ENCODE results near the gene DNAH9.

Gene DNAH9

GRCh38 chr17:11803231-11803969 lies 205.1 kb downstream of the DNAH9 start:
- DNase-seq (ENCODE audit: insufficient read length, low spot score) (no peak), FAIRE-seq (no peak)
- no peak for TF ChIP-seq SPI1 (IDR thresholded peaks at IDR 0.05; ENCODE audit: low read depth, low read length)
- no peak for TF ChIP-seq PAX5 (IDR thresholded peaks at IDR 0.05; ENCODE audit: insufficient read depth, low read length, severe bottlenecking)
- TF ChIP-seq POLR2A (IDR thresholded peaks at IDR 0.05; ENCODE audit: low read depth, low read length) = no peak
- TF ChIP-seq TAF1 (IDR thresholded peaks at IDR 0.05; ENCODE audit: low read depth, low read length) = no peak
- no peak for TF ChIP-seq POU2F2 (IDR thresholded peaks at IDR 0.05; ENCODE audit: low read depth, low read length)
- no peak for TF ChIP-seq POLR2AphosphoS5 (IDR thresholded peaks at IDR 0.05; ENCODE audit: low read depth, low read length)

- FAIRE-seq (no peak), DNase-seq (ENCODE audit: insufficient read length, low spot score) (no peak)
- TF ChIP-seq PAX5 (IDR thresholded peaks at IDR 0.05; ENCODE audit: insufficient read depth, low read length, severe bottlenecking) = no peak
- TF ChIP-seq POLR2AphosphoS5 (IDR thresholded peaks at IDR 0.05; ENCODE audit: low read depth, low read length) = no peak
- no peak for TF ChIP-seq POLR2A (IDR thresholded peaks at IDR 0.05; ENCODE audit: low read depth, low read length)
- no peak for TF ChIP-seq TAF1 (IDR thresholded peaks at IDR 0.05; ENCODE audit: low read depth, low read length)
- no peak for TF ChIP-seq POU2F2 (IDR thresholded peaks at IDR 0.05; ENCODE audit: low read depth, low read length)
Observed at GRCh38 chr17:11805138-11805537, 206.9 kb downstream of the DNAH9 start.

GRCh38 chr17:11805952-11806351 lies 207.7 kb downstream of the DNAH9 start:
- FAIRE-seq (no peak), DNase-seq (ENCODE audit: insufficient read length, low spot score) (no peak)
- TF ChIP-seq POLR2AphosphoS5 (IDR thresholded peaks at IDR 0.05; ENCODE audit: low read depth, low read length) = no peak
- no peak for TF ChIP-seq POU2F2 (IDR thresholded peaks at IDR 0.05; ENCODE audit: low read depth, low read length)
- no peak for TF ChIP-seq TAF1 (IDR thresholded peaks at IDR 0.05; ENCODE audit: low read depth, low read length)
- TF ChIP-seq PAX5 (IDR thresholded peaks at IDR 0.05; ENCODE audit: insufficient read depth, low read length, severe bottlenecking) = no peak
- TF ChIP-seq SPI1 (IDR thresholded peaks at IDR 0.05; ENCODE audit: low read depth, low read length) = no peak
- TF ChIP-seq POLR2A (IDR thresholded peaks at IDR 0.05; ENCODE audit: low read depth, low read length) = no peak

- TF ChIP-seq POLR2A (IDR thresholded peaks at IDR 0.05; ENCODE audit: low read depth, low read length) = no peak
- no peak for DNase-seq (ENCODE audit: insufficient read length, low spot score)
- no peak for FAIRE-seq
Observed at GRCh38 chr17:11807606-11808005, 209.3 kb downstream of the DNAH9 start.

GRCh38 chr17:11813278-11813677 lies 215.0 kb downstream of the DNAH9 start:
- DNase-seq (ENCODE audit: insufficient read length, low spot score) (no peak), FAIRE-seq (no peak)

GRCh38 chr17:11813871-11814270 lies 215.6 kb downstream of the DNAH9 start:
- no peak for FAIRE-seq
- DNase-seq (ENCODE audit: insufficient read length, low spot score) = no peak
- TF ChIP-seq POU2F2 (IDR thresholded peaks at IDR 0.05; ENCODE audit: low read depth, low read length) (no peak), PAX5 (IDR thresholded peaks at IDR 0.05; ENCODE audit: insufficient read depth, low read length, severe bottlenecking) (no peak), POLR2AphosphoS5 (IDR thresholded peaks at IDR 0.05; ENCODE audit: low read depth, low read length) (no peak), POLR2A (IDR thresholded peaks at IDR 0.05; ENCODE audit: low read depth, low read length) (no peak), SPI1 (IDR thresholded peaks at IDR 0.05; ENCODE audit: low read depth, low read length) (no peak), TAF1 (IDR thresholded peaks at IDR 0.05; ENCODE audit: low read depth, low read length) (no peak)

More at GRCh38 chr17:11813278-11813677, 215.0 kb downstream of the DNAH9 start:
- no peak for TF ChIP-seq POU2F2 (IDR thresholded peaks at IDR 0.05; ENCODE audit: low read depth, low read length)
- no peak for TF ChIP-seq TAF1 (IDR thresholded peaks at IDR 0.05; ENCODE audit: low read depth, low read length)
- TF ChIP-seq POLR2AphosphoS5 (IDR thresholded peaks at IDR 0.05; ENCODE audit: low read depth, low read length) = no peak
- no peak for TF ChIP-seq POLR2A (IDR thresholded peaks at IDR 0.05; ENCODE audit: low read depth, low read length)
- TF ChIP-seq SPI1 (IDR thresholded peaks at IDR 0.05; ENCODE audit: low read depth, low read length) = no peak

- FAIRE-seq (no peak), DNase-seq (ENCODE audit: insufficient read length, low spot score) (no peak)
- TF ChIP-seq POLR2A (IDR thresholded peaks at IDR 0.05; ENCODE audit: low read depth, low read length) (no peak), POU2F2 (IDR thresholded peaks at IDR 0.05; ENCODE audit: low read depth, low read length) (no peak), TAF1 (IDR thresholded peaks at IDR 0.05; ENCODE audit: low read depth, low read length) (no peak), PAX5 (IDR thresholded peaks at IDR 0.05; ENCODE audit: insufficient read depth, low read length, severe bottlenecking) (no peak), POLR2AphosphoS5 (IDR thresholded peaks at IDR 0.05; ENCODE audit: low read depth, low read length) (no peak), SPI1 (IDR thresholded peaks at IDR 0.05; ENCODE audit: low read depth, low read length) (no peak)
Observed at GRCh38 chr17:11814655-11815262, 216.5 kb downstream of the DNAH9 start.

GRCh38 chr17:11816409-11816808 lies 218.1 kb downstream of the DNAH9 start:
- DNase-seq (ENCODE audit: insufficient read length, low spot score) (no peak), FAIRE-seq (no peak)
- TF ChIP-seq POLR2A (IDR thresholded peaks at IDR 0.05; ENCODE audit: low read depth, low read length) (no peak), SPI1 (IDR thresholded peaks at IDR 0.05; ENCODE audit: low read depth, low read length) (no peak), POU2F2 (IDR thresholded peaks at IDR 0.05; ENCODE audit: low read depth, low read length) (no peak), PAX5 (IDR thresholded peaks at IDR 0.05; ENCODE audit: insufficient read depth, low read length, severe bottlenecking) (no peak), TAF1 (IDR thresholded peaks at IDR 0.05; ENCODE audit: low read depth, low read length) (no peak), POLR2AphosphoS5 (IDR thresholded peaks at IDR 0.05; ENCODE audit: low read depth, low read length) (no peak)

- DNase-seq (ENCODE audit: insufficient read length, low spot score) (no peak), FAIRE-seq (no peak)
- no peak for TF ChIP-seq PAX5 (IDR thresholded peaks at IDR 0.05; ENCODE audit: insufficient read depth, low read length, severe bottlenecking)
- no peak for TF ChIP-seq POLR2AphosphoS5 (IDR thresholded peaks at IDR 0.05; ENCODE audit: low read depth, low read length)
- TF ChIP-seq TAF1 (IDR thresholded peaks at IDR 0.05; ENCODE audit: low read depth, low read length) = no peak
- TF ChIP-seq POLR2A (IDR thresholded peaks at IDR 0.05; ENCODE audit: low read depth, low read length) = no peak
- no peak for TF ChIP-seq SPI1 (IDR thresholded peaks at IDR 0.05; ENCODE audit: low read depth, low read length)
- no peak for TF ChIP-seq POU2F2 (IDR thresholded peaks at IDR 0.05; ENCODE audit: low read depth, low read length)
Observed at GRCh38 chr17:11823862-11824261, 225.6 kb downstream of the DNAH9 start.

Data from GM12891 (cell line).